SK-N-SH (cell line): Measurements from ENCODE around the gene TTC21A. TPM values are rescaled to one million over a fixed set of nuclear protein-coding genes. Genes with fewer than 3 reads are reported as not detected.

Source experiments
- CTCF ChIA-PET: fragments of 300-600, 350-600 bp; formaldehyde crosslinking; extraction: SDS; loops from one replicate; lab custom pipeline; 2021; lab: Yijun Ruan, JAX
- POLR2A ChIA-PET: fragments of 350-600 bp; sonication (Branson Sonifier 250); formaldehyde crosslinking; extraction: SDS; loops from one replicate; lab custom pipeline; 2020; ENCODE audit warnings: antibody characterized with exemption, inconsistent platforms; lab: Yijun Ruan, JAX
- DNase-seq: peaks from one replicate; pipeline ENCODE4 v3.0.0; 2012
- H2AFZ ChIP-seq: fragments of 200-600 bp; sonication (generic); 2 replicates; pipeline ENCODE4 v1.8.1; 2016; ENCODE audit warnings: antibody characterized with exemption, mild to moderate bottlenecking, low read depth
- H3F3A ChIP-seq: fragments of 200-600 bp; sonication (generic); replicated peaks from 2 replicates; pipeline ENCODE3; 2016; ENCODE audit warnings: antibody characterized with exemption, mild to moderate bottlenecking; ENCODE audit not compliant: insufficient read depth
- H3K27ac ChIP-seq, 2 experiments: fragments of 200-500 bp in 1 of 2; fragments of 200-600 bp in 1 of 2; sonication (Bioruptor generic) in 1 of 2; sonication (generic), shearing (Covaris generic) in 1 of 2; 2 replicates each; pipeline versions ENCODE4 v1.5.1 to v1.6.1; 2014 to 2016; ENCODE audit warnings: low read depth in 2 of 2, inconsistent platforms in 1 of 2, low read length in 1 of 2, mild to moderate bottlenecking in 1 of 2, mixed read lengths in 1 of 2
- H3K27me3 ChIP-seq: fragments of 200-600 bp; sonication (generic), shearing (Covaris generic); 2 replicates; pipeline ENCODE4 v1.6.1; 2016; ENCODE audit warnings: mixed run types; ENCODE audit not compliant: insufficient read depth
- H3K36me3 ChIP-seq, 2 experiments: fragments of 200-500 bp in 1 of 2; fragments of 200-600 bp in 1 of 2; sonication (Bioruptor generic) in 1 of 2; sonication (generic) in 1 of 2; replicated peaks in 1 of 2; 2 replicates each; pipeline versions ENCODE3 to v1.5.1; 2014 to 2016; ENCODE audit warnings: low read length in 1 of 2, mild to moderate bottlenecking in 1 of 2; ENCODE audit not compliant: insufficient read depth in 2 of 2, control insufficient read depth in 1 of 2
- H3K4me1 ChIP-seq, 2 experiments: fragments of 200-500 bp in 1 of 2; fragments of 200-600 bp in 1 of 2; sonication (Bioruptor generic) in 1 of 2; sonication (generic), shearing (Covaris generic) in 1 of 2; 2 replicates each; pipeline versions ENCODE4 v1.5.1 to v1.6.1; 2014 to 2016; ENCODE audit warnings: low read depth in 1 of 2, low read length in 1 of 2, mixed run types in 1 of 2; ENCODE audit not compliant: insufficient read depth in 2 of 2, control insufficient read depth in 1 of 2
- H3K4me2 ChIP-seq: fragments of 200-600 bp; sonication (generic), shearing (Covaris generic); 2 replicates; pipeline ENCODE4 v1.6.1; 2017; ENCODE audit warnings: mixed run types
- H3K4me3 ChIP-seq, 2 experiments: fragments of 200-500 bp in 1 of 2; fragments of 200-600 bp in 1 of 2; sonication (Bioruptor generic) in 1 of 2; sonication (generic), shearing (Covaris generic) in 1 of 2; 2 replicates each; pipeline versions ENCODE4 v1.5.1 to v1.8.1; 2014 to 2016; ENCODE audit warnings: low read depth in 2 of 2, inconsistent platforms in 1 of 2, low read length in 1 of 2, mild to moderate bottlenecking in 1 of 2, mixed read lengths in 1 of 2, moderate library complexity in 1 of 2
- H3K79me2 ChIP-seq: fragments of 200-600 bp; sonication (generic); 2 replicates; pipeline ENCODE4 v1.8.1; 2017; ENCODE audit warnings: mild to moderate bottlenecking; ENCODE audit not compliant: insufficient read depth
- H3K9ac ChIP-seq: fragments of 200-600 bp; sonication (generic); 2 replicates; pipeline ENCODE4 v1.6.1; 2017; ENCODE audit warnings: mixed run types
- H3K9me2 ChIP-seq: fragments of 200-600 bp; sonication (generic); 2 replicates; pipeline ENCODE4 v1.6.1; 2017; ENCODE audit warnings: mixed run types
- H3K9me3 ChIP-seq: fragments of 200-600 bp; sonication (generic); 2 replicates; pipeline ENCODE4 v1.6.1; 2017; ENCODE audit warnings: mixed run types, mild to moderate bottlenecking, moderate library complexity
- H4K20me1 ChIP-seq: fragments of 200-600 bp; sonication (generic); 2 replicates; pipeline ENCODE4 v1.6.1; 2017; ENCODE audit warnings: mild to moderate bottlenecking, mixed run types; ENCODE audit not compliant: insufficient read depth
- CHD2 ChIP-seq: fragments of 150-350 bp; IDR thresholded peaks from 2 replicates; pipeline ENCODE4 v1.6.1; 2018; ENCODE audit warnings: low read length; ENCODE audit not compliant: partially characterized antibody
- CTCF ChIP-seq: fragments of 200-600 bp; sonication (generic); IDR thresholded peaks from 2 replicates; pipeline ENCODE4 v1.6.1; 2017; ENCODE audit warnings: antibody characterized with exemption, mild to moderate bottlenecking, moderate library complexity
- ELF1 ChIP-seq: IDR thresholded peaks from 2 replicates; pipeline ENCODE4 v1.4.0; 2012
- EZH2phosphoT487 ChIP-seq: fragments of 200-600 bp; sonication (generic); IDR thresholded peaks from 2 replicates; pipeline ENCODE4 v1.6.1; 2017; ENCODE audit warnings: low read depth, mixed run types, mild to moderate bottlenecking, antibody characterized with exemption, moderate library complexity, borderline replicate concordance
- FOSL2 ChIP-seq: IDR thresholded peaks from 2 replicates; pipeline ENCODE4 v1.4.0; 2012; ENCODE audit warnings: low read depth, mild to moderate bottlenecking, moderate library complexity, borderline replicate concordance
- FOXJ3 ChIP-seq: sonication (generic); formaldehyde crosslinking; IDR thresholded peaks from 2 replicates; pipeline ENCODE4 v1.5.1; 2020; ENCODE audit warnings: mild to moderate bottlenecking, missing genetic modification reagents
- FOXM1 ChIP-seq: IDR thresholded peaks from 2 replicates; pipeline ENCODE4 v1.4.0; 2012; ENCODE audit warnings: low read depth, mild to moderate bottlenecking
- JUND ChIP-seq: IDR thresholded peaks from 2 replicates; pipeline ENCODE4 v1.4.0; 2012
- MAX ChIP-seq: IDR thresholded peaks from 2 replicates; pipeline ENCODE4 v1.4.0; 2012; ENCODE audit warnings: low read depth
- MXI1 ChIP-seq: IDR thresholded peaks from 2 replicates; pipeline ENCODE4 v1.6.1; 2012; ENCODE audit warnings: mild to moderate bottlenecking, low read depth, low read length, improper control_type of control experiment
- PBX3 ChIP-seq: IDR thresholded peaks from 2 replicates; pipeline ENCODE4; 2012
- RAD21 ChIP-seq: IDR thresholded peaks from 2 replicates; pipeline ENCODE4 v1.6.1; 2012; ENCODE audit warnings: mild to moderate bottlenecking, low read length
- RFX5 ChIP-seq: IDR thresholded peaks from 2 replicates; pipeline ENCODE4 v1.6.1; 2012; ENCODE audit warnings: mild to moderate bottlenecking, improper control_type of control experiment, low read length
- RXRA ChIP-seq: IDR thresholded peaks from 2 replicates; pipeline ENCODE4 v1.4.0; 2012; ENCODE audit warnings: low read depth, mild to moderate bottlenecking, borderline replicate concordance
- SMC3 ChIP-seq: IDR thresholded peaks from 2 replicates; pipeline ENCODE4 v1.6.1; 2012; ENCODE audit warnings: low read depth, low read length, improper control_type of control experiment
- TAF1 ChIP-seq: IDR thresholded peaks from 2 replicates; pipeline ENCODE4 v1.6.1; 2012; ENCODE audit warnings: low read depth, mild to moderate bottlenecking, low read length, moderate library complexity, borderline replicate concordance
- TCF12 ChIP-seq: IDR thresholded peaks from 2 replicates; pipeline ENCODE4 v1.4.0; 2012
- USF1 ChIP-seq: IDR thresholded peaks from 2 replicates; pipeline ENCODE4 v1.4.0; 2012; ENCODE audit warnings: low read depth, borderline replicate concordance
- YY1 ChIP-seq: IDR thresholded peaks from 2 replicates; pipeline ENCODE4 v1.4.0; 2012; ENCODE audit warnings: low read depth, mild to moderate bottlenecking
- WGBS: methylation state at CpG from one replicate; pipeline ENCODE4 v1.1.6; 2017; ENCODE audit warnings: low lambda C conversion rate; 5-methylcytosine and 5-hydroxymethylcytosine counted together
- polyA plus RNA-seq, 3 experiments: library from polyadenylated mRNA; depleted of rRNA; stranded (reverse); fragments of >200 nt; gene quantifications; 2 replicates each; pipeline ENCODE4 v1.2.3, GENCODE V29; 2012

TTC21A gene
- polyA plus RNA-seq, 1 of the 3 experiments (the other 2 are of a cell fraction) = 3.9 TPM

DNA sequence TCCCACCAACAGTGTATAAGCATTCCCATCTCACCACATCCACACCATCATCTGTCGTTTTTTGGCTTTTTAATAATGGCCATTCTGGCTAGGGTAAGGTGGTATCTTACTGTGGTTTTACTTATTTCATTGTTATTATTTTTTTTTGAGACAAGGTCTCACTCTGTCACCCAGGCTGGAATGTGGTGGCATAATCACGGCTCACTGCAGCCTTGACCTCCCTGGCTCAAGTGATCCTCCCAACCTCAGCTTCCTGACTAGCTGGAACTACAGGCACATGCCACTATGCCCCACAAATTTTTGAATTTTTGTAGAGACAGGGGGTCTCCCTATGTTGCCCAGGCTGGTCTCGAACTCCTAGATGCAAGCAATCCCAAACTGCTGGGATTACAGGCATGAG, 56.9 kb downstream of the TTC21A start:
- H3K27me3 ChIP-seq = no peaks in the 10 kb centered on the region
- H4K20me1 ChIP-seq = no peaks in the 10 kb centered on the region
- 82% methylated on average over 3 of the region's 3 CpGs for WGBS
- DNase-seq = no peak
- no peaks in the 10 kb centered on the region for H3K9me2 ChIP-seq
- H3K9me3 ChIP-seq = no peaks in the 10 kb centered on the region
- peaks cover 17% of the 10 kb centered on the region for H3F3A ChIP-seq
- H3K27ac ChIP-seq = no peak overlapping the region
- no peak for TF ChIP-seq ELF1
- TF ChIP-seq MAX = no peak
- no peak for TF ChIP-seq FOXM1
- TF ChIP-seq EZH2phosphoT487 = no peak
- TF ChIP-seq TAF1 = no peak
- no peak for TF ChIP-seq RAD21
- no peak for TF ChIP-seq FOSL2
- peaks cover 0 to 22% of the 10 kb centered on the region in 2 experiments; a peak in 2 of 4 replicates for H3K4me1 ChIP-seq
- no peak overlapping the region for H3K9ac ChIP-seq
- ChIA-PET CTCF (interaction anchor here (1.4 to 2.1 kb wide), 2 partner anchors 124 to 127 kb away, joined by 3 to 7 read pairs; no protein-coding TSS in a partner anchor), POLR2A (no interaction called here)
- H3K4me2 ChIP-seq = no peak overlapping the region
- H3K79me2 ChIP-seq = no peaks in the 10 kb centered on the region
- no peaks in the 10 kb centered on the region for H3K36me3 ChIP-seq
- H2AFZ ChIP-seq = no peak overlapping the region
- no peak overlapping the region for H3K4me3 ChIP-seq

GRCh38 chr3:39165518-39165917, 58.0 kb downstream of the TTC21A start:
- CTCF ChIA-PET = no interaction called here
- H3K27me3 ChIP-seq = no peaks in the 10 kb centered on the region
- H3K9ac ChIP-seq = no peak overlapping the region
- TF ChIP-seq RAD21 = no peak
- no peak for TF ChIP-seq FOXJ3 (CRISPR knock-in tag)
- TF ChIP-seq JUND = no peak
- TF ChIP-seq TCF12 = no peak
- no peak for TF ChIP-seq RXRA
- no peak for TF ChIP-seq MXI1
- no peak for TF ChIP-seq USF1
- TF ChIP-seq SMC3 = no peak
- TF ChIP-seq PBX3 = no peak
- no peak for TF ChIP-seq CHD2
- TF ChIP-seq FOSL2 = no peak
- TF ChIP-seq CTCF = no peak
- no peak for TF ChIP-seq YY1
- no peak for TF ChIP-seq FOXM1
- no peak for TF ChIP-seq MAX
- no peak for TF ChIP-seq RFX5
- H3K27ac ChIP-seq = peak overlapping the region in 1 of 2 experiments; percentile 72; a peak in 2 of 4 replicates
- no peaks in the 10 kb centered on the region for H3K79me2 ChIP-seq
- no peaks in the 10 kb centered on the region for H3K9me2 ChIP-seq
- H3F3A ChIP-seq = peaks cover 17% of the 10 kb centered on the region
- H3K4me1 ChIP-seq = peaks cover 0 to 22% of the 10 kb centered on the region in 2 experiments; a peak in 2 of 4 replicates
- no peak overlapping the region for H3K4me3 ChIP-seq
- no peaks in the 10 kb centered on the region for H3K36me3 ChIP-seq
- H2AFZ ChIP-seq = peak overlapping the region; percentile 81; the same call in 1 of the 2 replicates
- no peaks in the 10 kb centered on the region for H4K20me1 ChIP-seq
- 40% methylated on average over 1 of the region's 1 CpG for WGBS
- no peak overlapping the region for H3K4me2 ChIP-seq
- no peaks in the 10 kb centered on the region for H3K9me3 ChIP-seq
- no peak for DNase-seq
- POLR2A ChIA-PET = no interaction called here
